Measurements from ENCODE around the gene KANSL1.

The KANSL1 gene

GRCh38 chr17:46148247-46148646, 45.0 kb downstream of the KANSL1 start:
- TF ChIP-seq CSRNP3 (CRISPR knock-in tag; IDR thresholded peaks at IDR 0.05), result no peak
- no peak for TF ChIP-seq TCF4 (CRISPR knock-in tag; IDR thresholded peaks at IDR 0.05; ENCODE audit: borderline replicate concordance)
- TF ChIP-seq TSHZ2 (CRISPR knock-in tag; IDR thresholded peaks at IDR 0.05), result no peak
- ATAC-seq, result no peak

- no peak for ATAC-seq
- TF ChIP-seq CSRNP3 (CRISPR knock-in tag; IDR thresholded peaks at IDR 0.05) (no peak), PATZ1 (CRISPR knock-in tag; IDR thresholded peaks at IDR 0.05; ENCODE audit: borderline replicate concordance) (no peak), ZNF565 (CRISPR knock-in tag; conservative IDR thresholded peaks at IDR 0.05; ENCODE audit: low read depth) (no peak), ZNF8 (CRISPR knock-in tag; IDR thresholded peaks at IDR 0.05) (no peak)
Observed at GRCh38 chr17:46147296-46147695, 45.9 kb downstream of the KANSL1 start.

GRCh38 chr17:46144246-46144645, 49.0 kb downstream of the KANSL1 start:
- TF ChIP-seq POU6F1 (CRISPR knock-in tag; IDR thresholded peaks at IDR 0.05; ENCODE audit: borderline replicate concordance, low read depth) (no peak), PPARA (CRISPR knock-in tag; IDR thresholded peaks at IDR 0.05; ENCODE audit: borderline replicate concordance) (no peak), ZC3H10 (CRISPR knock-in tag; IDR thresholded peaks at IDR 0.05) (no peak), ZNF8 (CRISPR knock-in tag; IDR thresholded peaks at IDR 0.05) (no peak), TOX (CRISPR knock-in tag; IDR thresholded peaks at IDR 0.05; ENCODE audit: borderline replicate concordance) (no peak), ZFP30 (CRISPR knock-in tag; IDR thresholded peaks at IDR 0.05) (no peak), CREB5 (CRISPR knock-in tag; IDR thresholded peaks at IDR 0.05; ENCODE audit: low read depth) (no peak), CSRNP3 (CRISPR knock-in tag; IDR thresholded peaks at IDR 0.05) (no peak), ISL1 (CRISPR knock-in tag; IDR thresholded peaks at IDR 0.05) (no peak), ZNF565 (CRISPR knock-in tag; conservative IDR thresholded peaks at IDR 0.05; ENCODE audit: low read depth) (no peak), RARB (CRISPR knock-in tag; IDR thresholded peaks at IDR 0.05) (no peak), TSHZ2 (CRISPR knock-in tag; IDR thresholded peaks at IDR 0.05) (no peak), OSR1 (CRISPR knock-in tag; IDR thresholded peaks at IDR 0.05) (no peak), PATZ1 (CRISPR knock-in tag; IDR thresholded peaks at IDR 0.05; ENCODE audit: borderline replicate concordance) (no peak), ZNF70 (CRISPR knock-in tag; IDR thresholded peaks at IDR 0.05) (no peak), ESRRG (CRISPR knock-in tag; IDR thresholded peaks at IDR 0.05) (no peak), TCF4 (CRISPR knock-in tag; IDR thresholded peaks at IDR 0.05; ENCODE audit: borderline replicate concordance) (no peak), ARNTL (CRISPR knock-in tag; IDR thresholded peaks at IDR 0.05; ENCODE audit: borderline replicate concordance, low read depth) (no peak), BACH2 (CRISPR knock-in tag; IDR thresholded peaks at IDR 0.05; ENCODE audit: borderline replicate concordance) (no peak), ZFP3 (CRISPR knock-in tag; IDR thresholded peaks at IDR 0.05) (no peak)
- ATAC-seq, result no peak
